Activated T-cell treated with anti-CD3 and anti-CD28 coated beads for 48 hours (primary cell): ENCODE measurements around the gene RABGAP1L.
"Not testable (repeated sequence)": the region's sequence is repeated elsewhere in the genome, so short reads cannot be mapped to it uniquely, and the experiment has no call there.

ENCODE experiments used
- DNase-seq: peaks from one replicate; pipeline ENCODE4 v3.0.0-alpha.2; 2020; ENCODE audit warnings: low read depth

The RABGAP1L gene

GRCh38 chr1:174159252-174160108 is at the start of gene RABGAP1L:
TSS of gene RABGAP1L (plus strand) at chr1:174159520.
- peak; percentile 94 for DNase-seq

GRCh38 chr1:174110053-174110452 is 49.3 kb upstream of the RABGAP1L start:
- no peak for DNase-seq

GRCh38 chr1:174112489-174113162 is 46.7 kb upstream of the RABGAP1L start:
- no peak for DNase-seq

GRCh38 chr1:174114106-174114505 is 45.2 kb upstream of the RABGAP1L start:
- DNase-seq = no peak

- no peak for DNase-seq
These were observed 44.4 kb upstream of the RABGAP1L start for GRCh38 chr1:174114788-174115448.

- no peak for DNase-seq
These were observed 43.3 kb upstream of the RABGAP1L start for GRCh38 chr1:174116042-174116441.

GRCh38 chr1:174118751-174119150 is 40.6 kb upstream of the RABGAP1L start:
- DNase-seq = no peak

GRCh38 chr1:174122318-174122717 is 37.0 kb upstream of the RABGAP1L start:
- DNase-seq = not testable (repeated sequence)

GRCh38 chr1:174123843-174124242 is 35.5 kb upstream of the RABGAP1L start:
- DNase-seq = no peak

GRCh38 chr1:174127176-174127575 is 32.1 kb upstream of the RABGAP1L start:
- DNase-seq = not testable (repeated sequence)

GRCh38 chr1:174131032-174131638 is 28.2 kb upstream of the RABGAP1L start:
- DNase-seq = no peak

GRCh38 chr1:174134003-174134659 is 25.2 kb upstream of the RABGAP1L start:
- no peak for DNase-seq

- no peak for DNase-seq
These were observed 24.1 kb upstream of the RABGAP1L start for GRCh38 chr1:174135211-174135610.

GRCh38 chr1:174136714-174137113 is 22.6 kb upstream of the RABGAP1L start:
- DNase-seq = no peak

- no peak for DNase-seq
These were observed 16.5 kb upstream of the RABGAP1L start for GRCh38 chr1:174142836-174143235.

GRCh38 chr1:174143727-174144396 is 15.5 kb upstream of the RABGAP1L start:
- DNase-seq = not testable (repeated sequence)

GRCh38 chr1:174144397-174144783 is 14.9 kb upstream of the RABGAP1L start:
- DNase-seq = not testable (repeated sequence)

GRCh38 chr1:174149216-174149615 is 10.1 kb upstream of the RABGAP1L start:
- DNase-seq = no peak

GRCh38 chr1:174150499-174150898 is 8.8 kb upstream of the RABGAP1L start:
- no peak for DNase-seq

GRCh38 chr1:174152427-174152826 is 6.9 kb upstream of the RABGAP1L start:
- no peak for DNase-seq
